ENCODE results near the gene EFEMP2. TPM values are rescaled to one million over a fixed set of nuclear protein-coding genes. Genes with fewer than 3 reads are reported as not detected.

Gene EFEMP2
- total and polyA plus RNA-seq, 2 donors (not counting 1 experiment from before 2014, with no cell fraction given), result 74.0 to 161 TPM

DNA sequence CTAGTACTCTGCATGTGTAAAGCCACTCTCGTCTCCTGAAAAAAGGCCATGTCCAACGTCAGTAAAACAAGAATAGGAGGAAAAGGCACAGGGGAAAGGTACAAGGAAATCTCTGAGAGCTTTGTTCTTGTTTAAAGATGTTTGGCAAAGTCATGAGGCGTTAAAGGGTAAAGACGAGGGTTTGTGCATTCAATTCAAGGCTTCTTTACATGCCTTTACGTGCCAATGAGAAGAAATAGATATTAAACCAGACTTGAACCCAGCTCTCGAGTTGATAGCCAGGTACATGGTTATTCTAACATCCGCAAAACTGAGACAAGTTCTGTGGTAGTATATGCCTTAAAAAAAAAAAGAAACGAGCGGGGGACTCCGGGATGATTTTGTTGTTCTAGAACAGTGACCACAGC lies 13.9 kb downstream of the EFEMP2 start:
- TF ChIP-seq CTCF (conservative IDR thresholded peaks at IDR 0.05 in 1 of 2, IDR thresholded peaks at IDR 0.05 in 1 of 2; ENCODE audit: low read depth in 1 of 2, low read length in 2 of 2) (no peak), EZH2 (IDR thresholded peaks at IDR 0.05; ENCODE audit: low read length, missing control alignments) (no peak)
- peak overlapping the region; percentile 98 for H3K27ac ChIP-seq (ENCODE audit: insufficient read depth, low read length)
- no peaks in the 10 kb centered on the region for H3K27me3 ChIP-seq (ENCODE audit: control insufficient read depth, insufficient read depth, low read length)
- peak overlapping the region; percentile 98 for H3K4me2 ChIP-seq (ENCODE audit: extremely low read depth, insufficient read depth, low read length)
- peak overlapping the region; percentile 58 for H3K9ac ChIP-seq (ENCODE audit: insufficient read depth, low read length)
- H3K9me3 ChIP-seq (ENCODE audit: control insufficient read depth, insufficient read depth, low read depth, low read length), result no peaks in the 10 kb centered on the region
- peaks cover 68% of the 10 kb centered on the region for H3K79me2 ChIP-seq (ENCODE audit: control insufficient read depth, insufficient read depth, low read length)
- peaks cover 32% of the 10 kb centered on the region for H3K4me1 ChIP-seq (ENCODE audit: control insufficient read depth, extremely low read depth, insufficient read depth, low read length)
- peaks cover 43% of the 10 kb centered on the region for H3K36me3 ChIP-seq (ENCODE audit: control insufficient read depth, insufficient read depth, low read length)
- no peak overlapping the region for H2AFZ ChIP-seq (ENCODE audit: low read length)
- H4K20me1 ChIP-seq (ENCODE audit: control insufficient read depth, extremely low read depth, insufficient read depth, low read length), result peaks cover 6% of the 10 kb centered on the region
- DNase-seq (ENCODE audit: low read depth in 2 of 2), result no peak
- peak overlapping the region; percentile 59 to 96 (median 76) for H3K4me3 ChIP-seq (replicated peaks in 1 of 4; ENCODE audit: control extremely low read depth in 1 of 4, insufficient read depth in 1 of 4, low read depth in 3 of 4, low read length in 4 of 4)

DNA sequence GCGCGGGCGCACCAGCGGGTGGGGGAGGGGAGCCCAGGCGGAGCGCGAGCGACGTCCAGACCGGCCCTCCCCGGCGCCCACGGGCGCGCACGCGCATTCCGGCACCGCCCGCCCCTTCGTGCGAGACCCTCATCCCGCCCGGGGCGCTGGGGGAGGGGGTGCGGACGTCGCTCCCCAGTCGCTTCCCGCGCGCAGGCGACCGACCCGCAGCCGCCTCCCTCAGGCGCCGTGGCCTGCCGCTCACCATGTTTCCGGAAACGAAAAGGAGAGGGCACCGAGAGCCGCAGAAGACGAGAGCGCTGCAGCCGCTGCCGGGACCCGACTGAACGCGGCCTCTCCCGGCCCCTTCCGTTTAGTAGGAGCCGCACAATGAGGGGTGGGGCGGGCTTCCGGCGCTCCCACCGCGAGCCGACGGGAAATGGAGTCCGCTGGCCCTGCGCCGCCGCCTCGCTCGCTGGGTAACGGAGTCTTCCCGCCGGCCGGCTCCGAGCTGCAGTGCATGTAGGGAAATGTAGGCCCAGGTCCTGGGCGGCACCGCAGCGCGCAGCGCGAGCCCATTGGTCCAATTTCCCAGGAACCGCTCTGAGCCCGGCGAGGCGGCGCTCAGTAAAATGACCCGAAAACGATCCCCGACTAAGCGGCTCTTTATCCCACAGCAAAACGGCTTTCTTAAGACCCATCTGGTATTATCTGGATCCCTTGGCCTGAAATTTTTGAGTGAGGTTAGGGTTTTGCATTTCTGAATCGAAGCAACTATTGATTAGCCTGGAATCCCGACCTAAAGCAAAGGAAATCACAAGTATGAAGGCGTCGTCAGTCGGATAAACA lies 14.5 kb downstream of the EFEMP2 start, which contains the start of gene CFL1:
Gene CFL1 (minus strand): TSS at position 328 of the 828 bp plus-strand sequence. CDS start 81 bp downstream, at position 247.
- Histone ChIP-seq H3K9me3 (ENCODE audit: control insufficient read depth, insufficient read depth, low read depth, low read length) (no peaks in the 10 kb centered on the region), H3K9ac (ENCODE audit: insufficient read depth, low read length) (peak within 1 kb of the TSS; percentile 92), H3K4me3 (replicated peaks in 1 of 4; ENCODE audit: control extremely low read depth in 1 of 4, insufficient read depth in 1 of 4, low read depth in 3 of 4, low read length in 4 of 4) (peak within 1 kb of the TSS; percentile 95 to 99 (median 97)), H3K4me2 (ENCODE audit: extremely low read depth, insufficient read depth, low read length) (peak within 1 kb of the TSS; percentile 98), H3K4me1 (ENCODE audit: control insufficient read depth, extremely low read depth, insufficient read depth, low read length) (peaks cover 32% of the 10 kb centered on the region), H3K79me2 (ENCODE audit: control insufficient read depth, insufficient read depth, low read length) (peaks cover 72% of the 10 kb centered on the region), H2AFZ (ENCODE audit: low read length) (no peak within 1 kb of the TSS), H3K36me3 (ENCODE audit: control insufficient read depth, insufficient read depth, low read length) (peaks cover 46% of the 10 kb centered on the region), H3K27ac (ENCODE audit: insufficient read depth, low read length) (peak within 1 kb of the TSS; percentile 98), H3K27me3 (ENCODE audit: control insufficient read depth, insufficient read depth, low read length) (no peaks in the 10 kb centered on the region), H4K20me1 (ENCODE audit: control insufficient read depth, extremely low read depth, insufficient read depth, low read length) (peaks cover 8% of the 10 kb centered on the region)
- TF ChIP-seq EZH2 (IDR thresholded peaks at IDR 0.05; ENCODE audit: low read length, missing control alignments) (no peak), CTCF (conservative IDR thresholded peaks at IDR 0.05 in 1 of 2, IDR thresholded peaks at IDR 0.05 in 1 of 2; ENCODE audit: low read depth in 1 of 2, low read length in 2 of 2) (no peak)
- peak; percentile 97 for DNase-seq (ENCODE audit: low read depth in 2 of 2)

GRCh38 chr11:65857500-65857852 lies 15.1 kb downstream of the EFEMP2 start:
- Histone ChIP-seq H3K27me3 (ENCODE audit: control insufficient read depth, insufficient read depth, low read length) (no peaks in the 10 kb centered on the region), H3K9ac (ENCODE audit: insufficient read depth, low read length) (peak overlapping the region; percentile 92), H3K36me3 (ENCODE audit: control insufficient read depth, insufficient read depth, low read length) (peaks cover 47% of the 10 kb centered on the region), H3K27ac (ENCODE audit: insufficient read depth, low read length) (peak overlapping the region; percentile 86), H3K4me2 (ENCODE audit: extremely low read depth, insufficient read depth, low read length) (peak overlapping the region; percentile 44), H3K9me3 (ENCODE audit: control insufficient read depth, insufficient read depth, low read depth, low read length) (no peaks in the 10 kb centered on the region), H3K4me3 (replicated peaks in 1 of 4; ENCODE audit: control extremely low read depth in 1 of 4, insufficient read depth in 1 of 4, low read depth in 3 of 4, low read length in 4 of 4) (peak overlapping the region; percentile 95 to 99 (median 97)), H2AFZ (ENCODE audit: low read length) (no peak overlapping the region), H4K20me1 (ENCODE audit: control insufficient read depth, extremely low read depth, insufficient read depth, low read length) (peaks cover 8% of the 10 kb centered on the region), H3K4me1 (ENCODE audit: control insufficient read depth, extremely low read depth, insufficient read depth, low read length) (peaks cover 32% of the 10 kb centered on the region), H3K79me2 (ENCODE audit: control insufficient read depth, insufficient read depth, low read length) (peaks cover 68% of the 10 kb centered on the region)
- no peak for DNase-seq (ENCODE audit: low read depth in 2 of 2)
- TF ChIP-seq EZH2 (IDR thresholded peaks at IDR 0.05; ENCODE audit: low read length, missing control alignments) (no peak), CTCF (conservative IDR thresholded peaks at IDR 0.05 in 1 of 2, IDR thresholded peaks at IDR 0.05 in 1 of 2; ENCODE audit: low read depth in 1 of 2, low read length in 2 of 2) (no peak)
